8988T (cell line): ENCODE measurements around the gene EZH2.

Experiments used
- DNase-seq: peaks from one replicate; pipeline ENCODE4 v3.0.0; 2011

Gene EZH2

GRCh38 chr7:148803094-148803493 is 81.0 kb downstream of the EZH2 start:
- no peak for DNase-seq

GRCh38 chr7:148802101-148802493 is 82.0 kb downstream of the EZH2 start:
- no peak for DNase-seq

GRCh38 chr7:148800677-148801076 is 83.4 kb downstream of the EZH2 start:
- DNase-seq: no peak

- DNase-seq: no peak
Observed at GRCh38 chr7:148799893-148800555, 84.1 kb downstream of the EZH2 start.

GRCh38 chr7:148796841-148797240 is 87.2 kb downstream of the EZH2 start:
- DNase-seq: no peak

- DNase-seq: no peak
Observed at GRCh38 chr7:148794476-148794875, 89.6 kb downstream of the EZH2 start.

- DNase-seq: no peak
Observed at GRCh38 chr7:148793590-148793989, 90.5 kb downstream of the EZH2 start.

GRCh38 chr7:148791546-148791945 is 92.5 kb downstream of the EZH2 start:
- DNase-seq: no peak

- DNase-seq: no peak
Observed at GRCh38 chr7:148790850-148791249, 93.2 kb downstream of the EZH2 start.

GRCh38 chr7:148790131-148790726 is 93.9 kb downstream of the EZH2 start:
- DNase-seq: no peak

GRCh38 chr7:148789220-148789619 is 94.9 kb downstream of the EZH2 start:
- no peak for DNase-seq

- DNase-seq: no peak
Observed at GRCh38 chr7:148787571-148788295, 96.4 kb downstream of the EZH2 start.

- DNase-seq: no peak
Observed at GRCh38 chr7:148783801-148784527, 100.1 kb downstream of the EZH2 start.

GRCh38 chr7:148782757-148783456 is 101.2 kb downstream of the EZH2 start:
- DNase-seq: no peak

GRCh38 chr7:148774471-148774870 is 109.6 kb downstream of the EZH2 start:
- no peak for DNase-seq

- no peak for DNase-seq
Observed at GRCh38 chr7:148773334-148773733, 110.8 kb downstream of the EZH2 start.

- DNase-seq: peak; percentile 38
Observed at GRCh38 chr7:148772297-148773089, 111.6 kb downstream of the EZH2 start.

- no peak for DNase-seq
Observed at GRCh38 chr7:148770004-148770403, 114.1 kb downstream of the EZH2 start.

- no peak for DNase-seq
Observed at GRCh38 chr7:148763622-148764021, 120.5 kb downstream of the EZH2 start.

- DNase-seq: no peak
Observed at GRCh38 chr7:148761499-148762278, 122.4 kb downstream of the EZH2 start.
